ENCODE data around the gene SORCS2.

Gene SORCS2

DNA sequence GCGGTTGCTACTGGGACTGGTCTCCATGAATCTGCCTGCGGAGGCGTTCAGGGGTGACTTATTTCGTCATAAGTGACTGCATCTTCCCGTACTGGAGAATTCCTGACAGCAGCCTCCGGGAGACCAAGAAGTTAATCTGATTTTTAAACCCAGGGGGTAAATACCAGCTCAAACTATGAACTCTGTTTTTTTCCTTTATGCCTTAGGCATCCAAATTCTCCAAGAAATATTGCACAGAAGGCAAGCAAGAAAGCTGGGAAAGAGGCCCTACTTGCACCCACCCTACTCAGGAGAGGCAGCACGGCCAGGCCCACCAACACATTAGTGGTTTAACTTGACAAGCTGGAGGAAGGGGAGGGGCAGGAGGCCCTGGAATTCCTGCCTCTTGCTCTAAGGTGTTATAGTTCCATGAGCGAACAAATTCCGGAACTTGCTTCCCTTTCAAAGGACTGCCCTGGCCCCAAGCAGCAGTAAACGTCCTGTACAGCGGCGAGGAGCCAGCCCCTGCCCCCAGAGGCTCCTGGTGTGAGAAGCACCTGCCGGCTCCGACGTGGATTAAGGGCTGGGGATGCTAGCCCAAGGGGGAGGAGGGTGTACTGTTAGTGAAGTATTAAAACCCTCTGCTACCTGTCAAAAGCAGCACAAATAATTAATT, 570.2 kb downstream of the SORCS2 start:
- DNase-seq = no peak

DNA sequence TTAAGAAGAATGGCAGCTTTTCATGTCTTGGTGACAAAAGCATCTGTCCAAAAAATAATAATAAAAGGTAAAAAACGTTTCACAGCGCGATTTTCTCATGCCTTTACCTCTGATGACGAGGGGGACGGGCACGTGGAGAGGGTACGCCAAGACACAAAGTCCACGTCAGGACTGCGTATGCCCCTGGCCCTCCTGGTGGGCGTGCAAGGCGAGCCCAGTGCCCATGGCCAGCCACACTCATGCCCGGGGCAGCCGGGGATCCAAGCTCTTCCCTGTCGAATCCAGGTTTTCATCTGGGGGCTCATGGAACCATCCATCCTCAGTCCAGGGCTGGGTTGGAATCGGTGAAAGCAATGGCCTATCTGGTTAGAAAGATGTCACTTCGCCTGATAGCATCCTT, 570.8 kb downstream of the SORCS2 start:
- DNase-seq = no peak

- DNase-seq = no peak
Observed at GRCh38 chr4:7763788-7764187, 571.5 kb downstream of the SORCS2 start.

GRCh38 chr4:7764466-7764865, 572.1 kb downstream of the SORCS2 start:
- no peak for DNase-seq

DNA sequence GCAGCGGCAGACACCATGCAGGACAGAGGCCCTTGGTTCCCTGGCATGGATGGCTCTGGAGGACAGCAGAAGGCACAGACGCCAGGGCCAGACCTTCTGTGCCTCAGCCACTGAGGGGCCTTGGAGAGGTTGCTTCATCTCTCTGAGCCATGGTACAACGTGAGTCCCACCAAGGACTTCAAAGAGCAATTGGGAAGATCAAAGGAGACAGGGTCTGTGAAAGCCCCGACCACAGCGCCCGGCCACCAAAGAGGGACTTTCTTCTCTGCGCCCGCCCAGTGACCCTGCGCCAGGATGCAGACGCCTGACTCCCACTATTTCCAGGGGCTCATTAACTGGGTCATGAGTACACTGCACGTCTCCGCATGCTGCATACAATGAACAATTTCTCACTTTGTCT, 573.3 kb downstream of the SORCS2 start:
- no peak for DNase-seq

DNA sequence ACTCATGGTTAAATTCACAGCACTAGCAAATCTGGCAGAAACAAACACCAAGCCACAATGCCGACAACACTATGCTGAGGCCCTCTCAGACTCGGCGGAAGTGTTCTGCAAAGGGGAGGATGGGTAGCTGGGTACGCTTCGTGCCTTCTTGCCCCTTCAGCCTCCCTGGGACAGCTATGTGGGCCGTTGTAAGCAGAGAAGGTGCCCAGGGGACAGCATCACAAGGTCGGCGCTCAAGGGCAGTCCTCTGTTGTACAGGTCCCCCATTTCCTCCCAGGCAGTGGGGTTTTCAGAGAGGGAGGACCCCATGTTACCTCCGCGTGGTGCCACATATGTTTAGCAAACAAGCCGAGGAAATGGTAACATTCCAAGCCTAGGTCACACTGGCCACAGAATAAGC, 573.7 kb downstream of the SORCS2 start:
- DNase-seq = no peak

- no peak for DNase-seq
Observed at GRCh38 chr4:7766661-7767345, 574.5 kb downstream of the SORCS2 start.

DNA sequence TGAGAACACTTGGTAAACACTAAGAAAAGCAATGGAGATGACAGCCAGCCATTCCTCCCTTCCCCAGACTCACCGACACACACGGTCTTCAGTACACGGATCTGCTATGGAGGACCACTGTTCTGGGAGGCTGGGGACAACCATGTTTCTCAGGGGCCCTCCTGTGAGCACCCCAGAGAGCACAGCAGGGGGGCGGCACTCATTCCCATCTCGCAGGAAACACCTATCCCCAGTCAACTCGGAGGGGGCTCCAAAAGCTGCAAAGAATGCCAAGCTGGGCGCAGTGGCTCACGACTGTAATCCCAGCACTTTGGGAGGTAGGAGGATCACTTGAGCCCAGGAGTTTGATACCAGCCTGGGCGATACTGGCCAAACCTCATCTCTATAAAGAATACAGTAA, 575.2 kb downstream of the SORCS2 start:
- no peak for DNase-seq

DNA sequence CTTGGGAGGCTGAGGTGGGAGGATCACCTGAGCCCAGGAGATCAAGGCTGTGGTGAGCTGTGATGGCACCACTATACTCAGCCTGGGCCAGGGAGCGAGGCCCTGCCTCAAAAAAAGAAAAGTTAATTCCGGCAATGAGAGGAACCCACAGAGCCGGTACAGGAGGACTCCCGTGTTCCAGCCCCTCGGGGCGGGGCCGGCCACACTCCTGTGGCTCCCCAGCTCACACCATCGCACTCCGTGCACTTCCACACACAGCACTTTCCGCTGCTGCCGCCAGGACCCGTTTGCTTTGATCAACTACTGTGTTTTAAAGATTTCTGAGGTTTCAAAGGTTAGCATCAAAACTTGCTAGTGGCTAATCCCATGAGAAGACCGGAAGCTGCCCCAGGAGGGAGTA, 575.6 kb downstream of the SORCS2 start:
- no peak for DNase-seq

DNA sequence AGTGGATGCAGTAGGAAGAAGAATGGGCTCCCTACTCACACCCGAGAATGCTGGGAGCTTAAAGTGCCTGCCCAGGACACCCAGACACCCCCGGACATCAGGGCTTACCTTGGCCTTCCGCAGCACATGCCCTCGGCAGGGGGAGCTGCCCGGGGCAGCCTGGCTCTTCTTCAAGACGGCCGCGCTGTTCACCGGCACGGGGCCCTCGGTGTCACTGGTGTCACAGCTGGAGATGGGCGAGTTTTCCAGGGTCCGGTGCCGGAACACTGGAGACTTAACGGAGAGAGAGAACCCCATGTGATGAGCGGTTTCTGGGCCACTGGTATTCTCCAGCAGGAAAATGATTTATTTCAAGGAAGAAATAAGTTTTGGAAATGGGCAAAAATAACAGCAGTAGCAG, 576.4 kb downstream of the SORCS2 start:
- no peak for DNase-seq

DNA sequence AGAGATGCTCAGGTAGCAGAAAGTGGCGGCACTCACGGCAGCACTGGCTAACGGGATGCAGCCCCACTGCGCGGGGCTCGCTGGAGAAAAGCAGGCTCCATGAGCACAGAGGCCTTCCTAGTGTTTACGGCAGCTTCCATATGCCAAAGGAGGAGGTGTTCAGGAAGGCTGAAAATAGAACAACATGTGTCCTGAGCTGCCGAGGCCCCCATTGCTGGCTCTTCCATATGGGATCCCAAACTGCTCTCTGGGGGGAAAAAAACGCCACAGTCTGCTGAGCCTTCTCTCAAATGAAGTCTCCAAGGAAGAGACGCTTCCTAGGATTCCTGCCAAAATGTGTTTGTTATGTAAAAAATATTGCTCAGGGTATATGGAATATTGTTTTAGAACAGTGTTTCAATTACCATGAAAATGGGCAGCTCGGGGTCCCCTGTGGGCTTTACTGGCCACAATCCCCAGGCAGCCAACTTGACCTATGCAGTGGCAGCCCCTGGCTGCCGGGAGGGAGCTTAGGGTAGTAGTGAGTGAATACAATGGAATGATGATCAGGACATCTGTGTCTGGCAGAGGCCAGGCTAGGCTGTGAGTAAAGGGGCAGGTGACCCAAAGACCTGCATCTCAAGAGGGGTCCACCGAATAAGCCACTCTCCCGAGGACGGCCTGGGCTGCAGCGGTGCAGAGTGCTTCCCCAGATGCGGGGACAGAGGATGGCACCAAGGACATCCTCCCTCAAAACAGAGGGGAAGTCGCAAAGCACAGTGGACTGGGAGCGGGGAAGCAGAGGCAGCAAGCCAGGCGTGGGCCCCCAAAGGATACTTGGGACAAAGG, 577.3 kb downstream of the SORCS2 start:
- no peak for DNase-seq

GRCh38 chr4:7770224-7771050, 578.1 kb downstream of the SORCS2 start:
- DNase-seq = no peak

GRCh38 chr4:7771056-7771455, 578.7 kb downstream of the SORCS2 start:
- peak; percentile 22 for DNase-seq

DNA sequence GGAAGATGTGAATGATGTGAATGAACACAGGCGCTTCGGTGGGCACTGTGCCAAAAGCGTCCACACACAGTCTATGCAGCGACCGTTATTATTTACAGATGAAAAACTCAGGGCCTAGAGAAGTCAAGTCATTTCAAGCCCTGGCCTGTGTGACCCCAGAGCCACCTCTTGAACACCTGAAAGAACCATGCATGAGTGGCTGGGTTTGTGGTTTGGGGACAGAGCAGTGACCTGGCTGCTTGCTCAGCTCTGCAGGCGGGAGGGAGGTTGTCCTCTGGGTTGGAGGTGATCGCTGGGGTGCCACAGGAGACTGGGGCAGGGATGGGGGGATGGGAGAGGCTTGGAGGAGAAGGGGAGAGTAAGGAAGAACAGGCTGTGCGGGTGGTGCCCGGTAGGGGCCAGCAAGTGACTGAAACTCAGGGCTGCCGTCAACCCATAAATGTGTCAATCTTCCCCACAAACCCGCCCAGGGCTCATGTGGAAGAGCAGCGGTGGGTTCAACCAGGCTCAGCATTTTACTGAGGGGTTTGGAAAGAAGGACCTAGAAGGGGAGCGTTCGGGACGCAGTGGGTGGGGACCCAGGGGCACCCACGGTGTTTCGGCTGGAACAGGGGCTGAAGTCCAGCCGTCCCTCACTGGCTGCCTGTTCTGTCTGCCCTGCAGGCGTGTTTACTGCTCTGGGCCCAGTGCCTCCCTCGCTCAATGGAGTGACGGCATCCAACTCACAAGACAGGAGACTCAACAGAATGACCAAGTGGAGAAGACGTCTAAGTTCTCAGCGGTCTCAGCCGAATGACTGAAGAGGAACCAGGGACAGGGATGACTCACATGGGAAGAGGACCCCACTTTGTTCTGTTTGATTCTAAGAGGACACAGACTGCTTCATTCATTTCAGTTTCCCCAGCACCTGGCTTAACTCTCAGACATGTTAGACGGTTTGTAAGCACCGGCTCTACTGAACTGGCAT, 579.5 kb downstream of the SORCS2 start:
- DNase-seq = no peak

DNA sequence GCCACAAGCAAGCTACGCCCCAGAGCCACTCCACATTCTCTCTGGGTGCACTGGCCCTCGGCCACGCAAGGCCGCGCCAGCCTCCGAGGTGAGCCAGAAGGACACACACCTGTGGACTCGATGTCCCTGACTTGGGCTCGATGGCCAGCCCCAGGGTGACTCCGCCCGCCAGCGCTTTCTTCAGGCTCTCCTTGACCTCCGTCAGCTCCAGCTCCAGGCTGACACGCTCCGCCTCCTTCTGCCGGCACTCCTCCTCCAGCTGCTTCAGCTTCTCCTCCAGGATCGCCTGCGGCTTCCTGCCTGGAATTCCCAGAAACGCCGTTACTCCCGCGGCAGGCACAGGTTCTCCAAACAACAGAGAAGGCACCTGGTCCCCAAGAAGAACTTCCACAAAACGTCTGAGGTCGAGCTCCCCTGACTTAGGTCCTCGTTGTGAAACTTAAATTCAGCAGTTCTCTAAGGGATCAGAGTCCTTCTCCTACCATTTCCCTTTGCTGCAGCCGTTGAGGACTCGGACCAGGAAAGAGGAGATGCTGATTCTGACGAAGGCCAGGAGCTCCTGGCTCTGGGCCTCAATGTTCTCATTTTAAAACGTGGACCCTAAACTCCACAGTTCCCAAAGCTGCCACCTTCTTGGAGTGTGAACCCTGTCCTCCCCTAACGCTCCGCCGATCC, 580.5 kb downstream of the SORCS2 start:
- no peak for DNase-seq

- DNase-seq = no peak
Observed at GRCh38 chr4:7773401-7774180, 581.3 kb downstream of the SORCS2 start.

- no peak for DNase-seq
Observed at GRCh38 chr4:7774301-7775294, 582.3 kb downstream of the SORCS2 start.

- no peak for DNase-seq
Observed at GRCh38 chr4:7775396-7775795, 583.1 kb downstream of the SORCS2 start.
